ENCODE data around the gene ADAMTS16.

Gene ADAMTS16

DNA sequence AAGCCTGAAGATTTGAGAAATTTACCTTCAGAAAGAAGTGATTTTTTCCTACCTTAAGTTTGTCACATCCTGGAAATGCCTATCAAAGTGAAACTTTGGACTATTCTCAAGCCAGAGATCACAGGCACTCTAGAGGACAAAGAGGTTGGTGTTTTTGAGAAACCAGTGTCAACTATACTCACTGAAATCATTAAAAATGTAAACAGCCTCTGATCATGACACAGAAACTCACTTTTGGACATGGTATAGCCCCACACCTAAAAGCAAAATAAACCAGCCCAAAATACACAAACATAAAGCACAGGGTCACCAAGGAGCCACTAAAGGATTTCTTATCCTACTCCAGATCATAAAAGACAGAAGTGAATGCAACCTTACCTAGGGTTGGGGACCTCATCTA lies 216.6 kb downstream of the ADAMTS16 start:
- in situ Hi-C loops (cut with HindIII; ENCODE audit: low sequenced_read_pairs), result no loop called here
- no peak for DNase-seq (ENCODE audit: low read depth, low spot score)
- H3K4me3 ChIP-seq (ENCODE audit: low read depth, low read length), result no peak overlapping the region
- TF ChIP-seq, protein P1, sequence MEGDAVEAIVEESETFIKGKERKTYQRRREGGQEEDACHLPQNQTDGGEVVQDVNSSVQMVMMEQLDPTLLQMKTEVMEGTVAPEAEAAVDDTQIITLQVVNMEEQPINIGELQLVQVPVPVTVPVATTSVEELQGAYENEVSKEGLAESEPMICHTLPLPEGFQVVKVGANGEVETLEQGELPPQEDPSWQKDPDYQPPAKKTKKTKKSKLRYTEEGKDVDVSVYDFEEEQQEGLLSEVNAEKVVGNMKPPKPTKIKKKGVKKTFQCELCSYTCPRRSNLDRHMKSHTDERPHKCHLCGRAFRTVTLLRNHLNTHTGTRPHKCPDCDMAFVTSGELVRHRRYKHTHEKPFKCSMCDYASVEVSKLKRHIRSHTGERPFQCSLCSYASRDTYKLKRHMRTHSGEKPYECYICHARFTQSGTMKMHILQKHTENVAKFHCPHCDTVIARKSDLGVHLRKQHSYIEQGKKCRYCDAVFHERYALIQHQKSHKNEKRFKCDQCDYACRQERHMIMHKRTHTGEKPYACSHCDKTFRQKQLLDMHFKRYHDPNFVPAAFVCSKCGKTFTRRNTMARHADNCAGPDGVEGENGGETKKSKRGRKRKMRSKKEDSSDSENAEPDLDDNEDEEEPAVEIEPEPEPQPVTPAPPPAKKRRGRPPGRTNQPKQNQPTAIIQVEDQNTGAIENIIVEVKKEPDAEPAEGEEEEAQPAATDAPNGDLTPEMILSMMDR (IDR thresholded peaks at IDR 0.05; ENCODE audit: low read depth, low read length), result no peak

DNA sequence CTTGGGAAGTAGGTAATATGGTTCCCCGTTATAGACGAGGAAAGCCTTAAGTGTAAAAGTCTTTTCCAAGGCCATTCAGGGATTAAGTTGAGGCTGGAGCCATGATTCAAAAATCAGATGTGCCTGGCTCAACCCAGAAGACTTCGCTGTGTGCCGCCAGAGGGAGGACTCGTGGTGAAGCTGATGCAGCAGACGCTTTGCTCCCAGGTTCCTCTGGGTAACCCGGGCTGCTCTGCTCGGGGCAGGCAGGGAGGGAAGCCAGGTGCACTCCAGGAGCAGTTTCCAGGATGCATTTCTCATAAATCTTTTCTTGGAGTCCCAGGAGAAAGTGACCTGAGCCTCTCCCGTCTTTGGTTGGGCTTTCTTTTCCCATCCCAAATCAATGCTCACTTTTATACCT lies 219.5 kb downstream of the ADAMTS16 start:
- TF ChIP-seq, protein P1 (IDR thresholded peaks at IDR 0.05; ENCODE audit: low read depth, low read length), result no peak
- in situ Hi-C loops (cut with HindIII; ENCODE audit: low sequenced_read_pairs), result no loop called here
- no peak overlapping the region for H3K4me3 ChIP-seq (ENCODE audit: low read depth, low read length)
- DNase-seq (ENCODE audit: low read depth, low spot score), result no peak

DNA sequence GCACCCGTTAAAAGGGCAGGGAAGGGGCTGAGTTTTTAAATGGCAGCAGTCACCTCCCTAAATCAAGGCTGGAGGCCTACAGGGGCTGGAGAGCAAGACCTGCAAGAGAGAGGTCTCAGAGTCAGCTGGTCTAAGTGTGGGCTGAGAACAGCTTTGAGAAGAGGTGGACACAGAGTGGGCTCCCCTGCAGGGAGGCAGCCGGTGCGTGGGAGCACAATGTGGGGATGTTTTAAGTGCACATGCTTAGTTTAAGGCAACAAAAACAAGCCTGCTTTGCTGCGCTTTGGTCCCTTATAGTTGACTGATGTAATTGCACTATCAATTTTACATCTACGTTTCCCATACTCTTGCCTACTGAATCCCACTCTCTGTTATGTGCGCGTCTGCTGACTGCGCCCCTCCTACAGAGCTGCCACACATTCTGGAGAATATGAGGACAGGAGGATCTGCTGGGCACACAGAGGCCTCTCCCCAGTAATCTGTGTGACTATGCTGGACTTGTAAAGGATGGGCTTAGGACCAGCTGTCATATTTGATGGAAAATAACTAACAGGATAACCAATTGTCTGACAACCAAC lies 220.3 kb downstream of the ADAMTS16 start:
- DNase-seq (ENCODE audit: low read depth, low spot score), result no peak
- H3K4me3 ChIP-seq (ENCODE audit: low read depth, low read length), result no peak overlapping the region
- in situ Hi-C loops (cut with HindIII; ENCODE audit: low sequenced_read_pairs), result no loop called here
- TF ChIP-seq, protein P1 (IDR thresholded peaks at IDR 0.05; ENCODE audit: low read depth, low read length), result no peak

DNA sequence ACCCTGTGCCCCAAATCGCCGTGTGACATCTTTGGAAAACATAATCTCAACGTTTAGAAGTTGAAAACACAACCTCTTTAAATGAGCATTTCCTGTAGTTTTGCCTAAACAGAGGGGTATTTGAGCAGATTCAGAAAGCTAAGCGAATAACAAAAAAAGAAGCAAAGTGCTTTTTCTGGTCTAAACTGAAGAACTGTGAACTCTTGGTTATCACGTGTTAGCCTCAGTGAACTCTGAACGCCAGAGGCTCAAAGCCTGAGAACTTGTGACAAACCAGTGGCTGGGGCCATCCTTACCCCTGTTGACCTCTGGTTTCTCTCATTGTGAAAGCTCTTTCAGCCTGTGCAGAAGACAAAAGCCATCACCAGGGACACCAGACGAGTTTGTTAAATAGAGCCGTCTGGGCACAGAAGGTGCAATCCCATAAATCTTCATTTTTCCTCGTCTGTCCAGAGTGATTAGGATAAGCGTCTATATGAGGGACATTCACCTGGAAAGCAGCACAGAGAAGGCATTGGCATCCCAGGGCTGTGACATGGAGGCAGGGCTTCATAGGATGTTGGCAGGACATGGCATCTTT lies 220.9 kb downstream of the ADAMTS16 start:
- no peak for DNase-seq (ENCODE audit: low read depth, low spot score)
- H3K4me3 ChIP-seq (ENCODE audit: low read depth, low read length), result no peak overlapping the region
- TF ChIP-seq, protein P1 (IDR thresholded peaks at IDR 0.05; ENCODE audit: low read depth, low read length), result no peak
- in situ Hi-C loops (cut with HindIII; ENCODE audit: low sequenced_read_pairs), result no loop called here

DNA sequence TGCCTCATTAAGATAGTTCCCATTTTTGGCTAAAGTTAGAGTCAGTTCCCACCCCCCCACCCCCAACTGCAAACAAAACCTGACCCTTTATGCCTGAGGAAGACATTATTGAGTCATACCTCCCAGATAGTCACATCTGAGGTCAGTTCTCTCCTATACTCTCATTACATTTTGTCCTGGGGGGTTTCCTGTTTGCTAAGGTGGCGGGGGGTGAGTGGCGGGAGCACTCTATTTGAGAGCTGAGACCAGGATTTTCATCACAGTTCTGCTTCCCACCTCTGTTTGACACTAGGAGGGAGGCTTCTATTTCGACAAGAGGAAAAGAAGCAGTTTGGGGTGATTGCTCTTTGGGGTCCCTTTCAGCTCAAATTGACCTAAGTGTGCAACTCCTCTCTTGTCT lies 222.9 kb downstream of the ADAMTS16 start:
- in situ Hi-C loops (cut with HindIII; ENCODE audit: low sequenced_read_pairs), result no loop called here
- no peak overlapping the region for H3K4me3 ChIP-seq (ENCODE audit: low read depth, low read length)
- peak; percentile 43 for DNase-seq (ENCODE audit: low read depth, low spot score)
- TF ChIP-seq, protein P1 (IDR thresholded peaks at IDR 0.05; ENCODE audit: low read depth, low read length), result no peak

DNA sequence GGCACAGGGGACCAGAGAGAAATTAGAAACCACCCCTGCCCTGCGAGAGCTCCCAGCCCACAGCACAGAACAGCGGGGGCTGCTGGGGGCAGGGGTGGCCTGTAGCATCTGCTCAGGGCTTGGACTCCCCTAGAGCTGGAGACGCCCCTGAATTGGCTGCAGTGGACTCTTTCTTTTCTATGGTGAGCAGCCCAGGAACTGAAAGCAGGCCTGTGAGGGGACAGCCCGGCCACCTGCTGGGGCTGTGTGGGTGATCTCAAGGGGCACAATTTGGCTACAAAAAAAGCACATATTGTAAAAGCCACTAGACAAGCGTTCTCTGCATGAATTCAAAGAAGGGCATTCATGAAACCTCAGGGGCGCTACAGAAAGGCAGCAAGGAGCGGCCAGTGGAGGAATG lies 224.8 kb downstream of the ADAMTS16 start:
- DNase-seq (ENCODE audit: low read depth, low spot score), result no peak
- in situ Hi-C loops (cut with HindIII; ENCODE audit: low sequenced_read_pairs), result no loop called here
- TF ChIP-seq, protein P1 (IDR thresholded peaks at IDR 0.05; ENCODE audit: low read depth, low read length), result no peak
- no peak overlapping the region for H3K4me3 ChIP-seq (ENCODE audit: low read depth, low read length)
